ENCODE measurements around the gene POMT2.

- TF ChIP-seq ARNT (IDR thresholded peaks at IDR 0.05) (no peak), FOXA1 (IDR thresholded peaks at IDR 0.05) (no peak), SUZ12 (IDR thresholded peaks at IDR 0.05) (no peak), LEF1 (IDR thresholded peaks at IDR 0.05; ENCODE audit: borderline replicate concordance) (no peak), FOXM1 (IDR thresholded peaks at IDR 0.05; ENCODE audit: borderline replicate concordance) (no peak), FOXK2 (IDR thresholded peaks at IDR 0.05) (no peak), SP1 (IDR thresholded peaks at IDR 0.05) (no peak), BHLHE40 (IDR thresholded peaks at IDR 0.05; ENCODE audit: borderline replicate concordance) (no peak), PKNOX1 (IDR thresholded peaks at IDR 0.05) (no peak)
These were observed 17.6 kb upstream of the POMT2 start for GRCh38 chr14:77338302-77338701.

Measured in HEK293T (cell line).